ENCODE measurements around the gene ENPP7.

DNA sequence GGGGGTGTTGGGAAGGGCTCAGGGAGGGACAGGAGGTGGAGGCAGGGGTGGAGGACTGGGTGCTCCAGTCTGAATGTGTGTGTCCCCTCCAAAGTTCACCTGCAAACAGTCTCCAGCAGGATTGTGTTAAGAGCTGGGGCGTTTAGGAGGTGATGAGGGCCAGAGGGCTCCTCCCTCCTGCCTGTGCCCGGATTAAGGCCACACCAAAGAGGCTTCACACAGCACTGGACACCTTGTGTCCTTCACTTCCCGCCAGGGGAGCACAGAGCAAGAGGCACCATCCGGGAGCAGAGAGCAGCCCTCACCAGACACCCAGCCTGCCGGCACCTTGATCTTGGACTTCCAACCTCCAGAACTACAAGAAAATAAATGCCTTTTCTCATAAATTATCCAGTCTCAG is 30.2 kb upstream of the ENPP7 start:
- TF ChIP-seq ELF4 (IDR thresholded peaks at IDR 0.05) = no peak
- TF ChIP-seq SP1 (IDR thresholded peaks at IDR 0.05) = no peak
- no peak for TF ChIP-seq FOXA1 (IDR thresholded peaks at IDR 0.05)
- no peak for TF ChIP-seq ARNT (IDR thresholded peaks at IDR 0.05)
- no peak for TF ChIP-seq FOXM1 (IDR thresholded peaks at IDR 0.05; ENCODE audit: borderline replicate concordance)
- TF ChIP-seq BHLHE40 (IDR thresholded peaks at IDR 0.05; ENCODE audit: borderline replicate concordance) = no peak
- TF ChIP-seq PKNOX1 (IDR thresholded peaks at IDR 0.05) = no peak
- no peak for TF ChIP-seq CTBP1 (IDR thresholded peaks at IDR 0.05; ENCODE audit: borderline replicate concordance)
- no peak for TF ChIP-seq NFRKB (IDR thresholded peaks at IDR 0.05)
- no peak for TF ChIP-seq SUZ12 (IDR thresholded peaks at IDR 0.05)
- TF ChIP-seq ZNF384 (IDR thresholded peaks at IDR 0.05) = no peak
- no peak for TF ChIP-seq L3MBTL2 (conservative IDR thresholded peaks at IDR 0.05)
